ENCODE measurements around the gene RCOR2. TPM values are rescaled to one million over a fixed set of nuclear protein-coding genes. Genes with fewer than 3 reads are reported as not detected.

RCOR2 gene
- total RNA-seq, 2 donors from 2014 or later: 2.3 to 8.3 TPM

DNA sequence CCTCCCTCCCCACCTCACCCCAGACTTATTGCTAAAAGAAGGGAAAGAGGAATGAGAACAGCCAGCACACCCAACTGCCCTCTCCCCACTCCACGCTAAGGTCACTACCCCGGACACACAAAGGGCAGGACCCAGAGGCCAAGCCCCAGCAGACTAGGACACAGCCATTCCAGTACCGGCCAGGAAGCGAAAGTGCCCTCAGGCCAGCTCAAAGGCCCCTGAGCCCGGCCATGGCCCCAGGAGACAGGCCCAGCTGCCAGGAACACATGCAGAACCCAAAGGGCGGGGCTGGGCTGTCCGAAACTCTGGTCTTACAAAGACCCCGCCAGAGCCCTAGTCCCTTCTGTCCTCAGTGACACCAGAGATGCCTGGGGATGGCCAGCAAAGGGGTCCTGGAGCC is 5.5 kb downstream of the RCOR2 start:
- DNase-seq: no peak
- ATAC-seq: no peak
- intact Hi-C loops (cut with DNase I): no loop called here

DNA sequence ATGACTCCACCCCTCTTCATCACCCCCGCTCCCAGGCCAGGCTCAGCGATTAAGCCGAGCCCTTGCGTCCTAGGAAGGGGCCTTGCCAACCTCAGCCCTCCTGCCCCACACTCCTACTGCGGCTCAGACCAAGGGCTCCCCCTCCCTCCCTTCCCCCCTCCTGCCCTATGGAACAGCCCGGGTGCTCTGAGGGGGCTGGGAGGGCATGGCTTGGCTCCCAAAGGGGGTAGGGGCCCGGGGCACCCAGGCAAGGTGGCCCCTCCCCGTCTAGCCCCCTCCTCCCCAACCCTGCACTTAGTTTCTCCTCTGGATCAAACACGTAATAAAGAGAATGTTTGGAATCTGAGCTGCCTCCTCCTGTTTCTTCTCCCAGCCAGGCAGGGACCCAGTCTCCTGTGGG is 6.3 kb downstream of the RCOR2 start:
- ATAC-seq: no peak
- intact Hi-C loops (cut with DNase I): no loop called here
- no peak for DNase-seq

DNA sequence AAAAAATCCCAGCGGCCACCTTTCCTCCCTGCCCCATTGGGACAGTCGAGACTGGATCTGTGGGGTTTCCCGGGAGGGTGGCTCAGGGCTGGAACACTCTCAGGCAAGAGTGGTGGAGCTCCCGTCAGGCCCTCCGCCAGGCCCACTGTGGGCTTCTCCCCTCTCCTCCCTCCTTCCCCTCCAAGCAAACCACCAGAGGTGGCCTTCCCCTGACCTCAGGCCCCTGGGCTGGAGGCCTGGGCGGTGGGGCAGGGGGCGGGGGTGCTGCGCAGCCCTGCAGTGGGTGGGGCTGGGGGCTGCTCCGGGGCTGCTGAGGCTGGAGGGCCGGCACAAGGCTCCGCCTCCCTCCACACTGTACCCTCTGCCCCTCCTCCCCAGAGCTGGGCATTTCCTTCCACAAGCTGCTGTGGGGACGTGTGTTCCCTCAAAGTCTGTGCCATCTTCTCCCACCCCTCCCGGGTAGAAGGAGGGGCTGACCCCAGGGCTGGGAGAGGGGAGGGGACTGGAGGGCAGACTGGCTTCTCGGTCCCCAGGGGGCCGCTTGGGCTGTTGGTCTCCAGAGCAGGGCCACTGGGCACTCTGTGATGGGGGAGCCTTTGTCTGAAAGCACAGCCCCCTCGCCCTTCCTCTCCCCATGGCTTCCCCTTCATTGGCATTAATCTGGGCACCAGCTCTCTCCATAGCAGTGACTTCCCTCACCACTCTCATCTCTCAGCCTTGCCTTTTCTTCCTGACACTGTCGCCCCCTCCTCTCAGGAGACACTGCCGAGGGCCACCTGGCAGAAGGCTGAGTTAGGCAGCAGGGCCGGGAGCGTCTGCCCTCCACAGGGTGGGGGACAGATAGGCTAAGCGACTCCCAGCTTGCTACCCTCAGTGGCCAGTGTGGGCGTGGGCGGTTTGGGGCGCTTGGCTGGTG is 7.1 kb downstream of the RCOR2 start:
- ATAC-seq (peak; percentile 5 to 28), DNase-seq (no peak)
- intact Hi-C loops (cut with DNase I): no loop called here

DNA sequence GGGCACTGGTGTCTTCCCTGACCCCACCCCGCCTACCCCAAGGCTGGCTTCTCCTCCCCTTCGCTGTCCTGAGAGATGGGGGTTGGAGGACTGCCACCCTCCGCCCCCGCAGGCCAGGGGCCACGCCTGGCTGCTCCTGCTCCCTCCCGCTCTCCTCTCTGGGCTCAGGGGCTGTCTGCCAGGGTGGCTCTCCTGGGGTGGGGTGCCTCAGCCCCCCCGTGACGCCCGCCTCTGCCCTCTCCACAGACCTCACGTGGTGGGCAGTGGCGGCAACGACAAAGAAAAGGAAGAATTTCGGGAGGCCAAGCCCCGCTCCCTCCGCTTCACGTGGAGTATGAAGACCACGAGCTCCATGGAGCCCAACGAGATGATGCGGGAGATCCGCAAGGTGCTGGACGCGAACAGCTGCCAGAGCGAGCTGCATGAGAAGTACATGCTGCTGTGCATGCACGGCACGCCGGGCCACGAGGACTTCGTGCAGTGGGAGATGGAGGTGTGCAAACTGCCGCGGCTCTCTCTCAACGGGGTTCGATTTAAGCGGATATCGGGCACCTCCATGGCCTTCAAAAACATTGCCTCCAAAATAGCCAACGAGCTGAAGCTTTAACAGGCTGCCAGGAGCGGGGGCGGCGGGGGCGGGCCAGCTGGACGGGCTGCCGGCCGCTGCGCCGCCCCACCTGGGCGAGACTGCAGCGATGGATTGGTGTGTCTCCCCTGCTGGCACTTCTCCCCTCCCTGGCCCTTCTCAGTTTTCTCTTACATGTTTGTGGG is 8.1 kb downstream of the RCOR2 start:
- peak; percentile 59 for DNase-seq
- intact Hi-C loops (cut with DNase I): no loop called here

DNA sequence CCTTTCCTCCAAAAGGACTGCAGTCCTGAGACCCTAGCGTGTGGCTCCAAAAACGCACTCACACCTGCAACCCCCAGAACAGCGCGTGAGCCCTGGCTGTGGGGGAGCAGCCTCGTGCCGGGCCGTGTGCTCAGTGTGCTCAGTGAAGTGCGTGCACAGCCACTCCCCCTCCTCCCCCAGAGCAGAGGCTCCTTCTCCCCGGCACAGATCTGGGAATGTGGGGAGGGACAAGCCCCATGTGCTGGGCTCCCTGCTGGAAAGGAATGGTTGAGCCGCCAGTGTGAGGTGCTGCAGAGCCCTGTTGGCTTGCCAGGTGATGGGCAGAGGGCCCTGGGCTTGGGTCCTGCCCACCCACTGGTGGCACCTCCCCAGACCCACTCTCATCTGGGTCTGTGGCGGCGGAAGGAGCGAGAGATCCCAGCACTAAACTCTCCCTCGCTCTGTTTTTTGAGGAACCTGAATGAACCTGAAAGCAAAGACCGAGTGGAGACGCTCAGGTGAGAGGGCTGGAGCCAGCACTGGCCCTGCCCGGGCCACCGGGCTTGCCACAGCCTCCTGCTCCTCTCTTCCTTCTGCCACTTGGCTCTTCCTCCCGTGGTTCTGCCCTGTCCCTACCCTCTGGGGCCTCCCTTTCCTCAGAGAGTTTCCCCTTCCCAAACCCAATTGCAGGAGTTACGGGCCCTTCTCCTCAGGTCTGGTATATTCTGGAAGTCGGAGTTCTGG is 9.0 kb downstream of the RCOR2 start:
- DNase-seq (no peak), ATAC-seq (no peak)
- intact Hi-C loops (cut with DNase I): no loop called here

More for the DNA sequence above, 8.1 kb downstream of the RCOR2 start:
- peak; percentile 56 to 64 for ATAC-seq

DNA sequence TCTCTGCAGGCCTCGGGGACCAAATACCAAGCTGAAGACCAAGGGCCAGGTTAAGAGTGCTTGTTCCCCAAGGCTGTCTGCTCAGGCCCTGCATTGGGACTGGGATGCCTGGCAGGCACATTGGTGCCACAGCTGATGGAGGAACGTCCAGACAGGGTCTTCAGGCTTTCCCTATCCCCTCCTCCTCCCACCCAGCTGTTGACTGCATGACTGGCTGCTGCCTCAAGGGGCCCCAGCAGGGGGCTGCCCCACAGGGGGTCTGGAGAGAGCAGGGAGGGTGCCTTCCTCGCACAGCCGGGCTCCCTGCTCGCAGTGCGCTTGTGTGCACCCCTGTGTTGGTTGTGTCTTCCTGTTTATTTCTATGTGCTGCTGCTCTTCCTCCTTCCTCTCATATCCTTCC is 9.9 kb downstream of the RCOR2 start:
- no peak for ATAC-seq
- intact Hi-C loops (cut with DNase I): no loop called here

DNA sequence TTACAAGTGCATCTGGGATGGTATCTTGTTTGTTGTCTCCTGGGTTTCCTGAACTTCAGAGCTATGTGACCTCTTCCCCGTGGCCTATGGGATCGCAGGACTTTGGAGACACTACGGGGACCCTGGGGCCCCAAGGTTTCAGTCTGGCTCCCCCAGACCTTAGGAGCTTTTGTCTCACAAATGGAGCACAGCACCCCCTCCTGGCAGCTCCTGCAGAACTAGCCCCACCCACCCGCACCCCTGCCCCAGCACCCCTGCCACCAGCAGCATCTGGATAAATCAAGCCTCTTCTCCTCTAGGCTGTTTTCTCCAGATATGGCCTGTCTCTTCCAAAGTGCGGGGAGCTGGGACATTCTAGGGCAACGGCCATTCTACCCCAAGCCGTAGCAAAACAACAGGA is 10.4 kb downstream of the RCOR2 start:
- no peak for DNase-seq
- no peak for ATAC-seq
- intact Hi-C loops (cut with DNase I): no loop called here

More for the DNA sequence above, 9.9 kb downstream of the RCOR2 start:
- no peak for DNase-seq

DNA sequence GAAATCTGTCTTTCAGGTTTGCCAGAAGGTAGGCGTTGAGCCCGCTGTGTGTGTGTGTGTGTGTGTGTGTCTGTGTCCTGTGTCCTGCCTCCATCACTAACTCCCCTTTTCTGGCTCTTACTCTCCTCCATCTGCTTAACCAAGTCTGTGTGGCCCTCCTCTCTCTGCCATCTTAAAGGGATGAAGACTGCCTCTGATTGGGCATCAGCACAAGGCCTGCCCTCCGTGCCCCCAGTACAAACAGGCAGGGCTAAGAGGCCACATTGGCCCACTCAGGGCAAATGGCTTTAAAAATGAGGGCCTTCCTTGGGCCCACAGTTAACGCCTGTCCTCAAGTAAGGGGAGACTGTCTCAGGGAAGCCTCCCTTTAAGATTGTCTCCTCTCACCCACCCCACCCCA is 10.9 kb downstream of the RCOR2 start:
- intact Hi-C loops (cut with DNase I): no loop called here
- DNase-seq (no peak), ATAC-seq (no peak)

DNA sequence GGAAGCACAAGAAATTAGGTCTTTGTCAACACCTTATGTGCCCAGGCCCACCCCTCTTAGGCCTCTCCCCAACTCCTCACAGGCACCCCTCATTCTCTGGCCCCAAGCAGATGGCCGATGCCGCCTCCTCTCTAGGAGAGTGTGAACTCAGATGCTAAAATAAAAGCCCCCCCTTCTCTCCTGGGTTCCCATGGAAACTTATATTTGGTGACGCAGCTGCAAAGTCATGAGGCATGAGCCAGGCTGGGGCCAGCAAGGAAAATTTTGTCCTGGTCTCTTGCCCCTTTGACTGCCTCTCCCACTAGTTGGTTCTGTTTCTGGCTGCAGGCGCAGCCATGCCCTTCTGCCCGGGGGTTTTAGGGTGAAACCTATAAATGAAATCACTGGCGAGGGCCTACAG is 11.8 kb downstream of the RCOR2 start:
- ATAC-seq: no peak
- intact Hi-C loops (cut with DNase I): no loop called here

DNA sequence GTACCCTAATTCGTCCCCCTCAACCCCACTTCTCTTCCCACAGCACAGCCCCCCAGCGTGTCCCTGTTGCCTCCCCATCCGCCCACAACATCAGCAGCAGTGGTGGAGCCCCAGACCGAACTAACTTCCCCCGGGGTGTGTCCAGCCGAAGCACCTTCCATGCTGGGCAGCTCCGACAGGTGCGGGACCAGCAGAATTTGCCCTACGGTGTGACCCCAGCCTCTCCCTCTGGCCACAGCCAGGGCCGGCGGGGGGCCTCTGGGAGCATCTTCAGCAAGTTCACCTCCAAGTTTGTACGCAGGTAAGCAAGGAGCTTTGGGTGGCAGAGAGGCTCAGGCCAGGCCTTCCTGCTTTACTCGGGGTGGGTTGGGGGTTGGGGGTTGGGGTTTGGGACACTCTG is 12.2 kb downstream of the RCOR2 start:
- DNase-seq (no peak), ATAC-seq (no peak)
- intact Hi-C loops (cut with DNase I): no loop called here

More for the DNA sequence above, 11.8 kb downstream of the RCOR2 start:
- no peak for DNase-seq

DNA sequence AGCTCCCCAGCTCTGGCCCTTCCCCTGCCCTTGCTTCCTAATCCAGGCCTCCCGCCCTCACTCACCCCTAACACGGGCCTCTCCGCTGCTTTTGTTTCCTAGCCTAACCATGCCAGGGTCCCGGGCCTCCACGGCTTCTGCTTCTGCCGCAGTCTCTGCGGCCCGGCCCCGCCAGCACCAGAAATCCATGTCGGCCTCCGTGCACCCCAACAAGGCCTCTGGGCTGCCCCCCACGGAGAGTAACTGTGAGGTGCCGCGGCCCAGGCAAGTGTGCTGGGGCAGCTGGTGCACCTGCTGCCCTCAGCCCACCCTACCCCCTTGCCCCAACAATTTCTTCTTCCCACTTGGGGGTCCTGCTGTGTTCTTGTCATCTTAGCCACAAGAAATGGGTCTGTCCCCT is 13.1 kb downstream of the RCOR2 start:
- intact Hi-C loops (cut with DNase I): no loop called here
- ATAC-seq: no peak
- no peak for DNase-seq

DNA sequence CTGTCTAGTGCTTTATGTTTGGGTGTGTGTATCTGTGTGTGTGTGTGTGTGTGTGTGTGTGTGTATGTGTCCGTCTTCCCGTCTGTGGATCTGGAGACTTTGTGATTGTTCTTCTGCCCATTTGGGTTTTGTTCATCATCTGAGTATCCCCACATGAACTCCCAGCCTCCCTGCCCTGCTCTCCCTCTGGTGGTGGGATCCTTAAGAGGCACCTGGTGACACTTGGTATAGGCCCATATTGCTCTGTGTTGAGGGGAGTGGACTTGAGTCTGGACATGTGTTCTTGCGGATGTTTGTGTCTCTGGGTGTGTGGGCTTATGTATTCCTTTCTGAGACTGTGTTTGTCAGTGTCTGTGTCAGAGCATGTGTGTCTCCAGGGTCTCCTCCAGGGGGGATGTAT is 15.3 kb downstream of the RCOR2 start:
- ATAC-seq: no peak
- intact Hi-C loops (cut with DNase I): no loop called here
- DNase-seq: no peak

DNA sequence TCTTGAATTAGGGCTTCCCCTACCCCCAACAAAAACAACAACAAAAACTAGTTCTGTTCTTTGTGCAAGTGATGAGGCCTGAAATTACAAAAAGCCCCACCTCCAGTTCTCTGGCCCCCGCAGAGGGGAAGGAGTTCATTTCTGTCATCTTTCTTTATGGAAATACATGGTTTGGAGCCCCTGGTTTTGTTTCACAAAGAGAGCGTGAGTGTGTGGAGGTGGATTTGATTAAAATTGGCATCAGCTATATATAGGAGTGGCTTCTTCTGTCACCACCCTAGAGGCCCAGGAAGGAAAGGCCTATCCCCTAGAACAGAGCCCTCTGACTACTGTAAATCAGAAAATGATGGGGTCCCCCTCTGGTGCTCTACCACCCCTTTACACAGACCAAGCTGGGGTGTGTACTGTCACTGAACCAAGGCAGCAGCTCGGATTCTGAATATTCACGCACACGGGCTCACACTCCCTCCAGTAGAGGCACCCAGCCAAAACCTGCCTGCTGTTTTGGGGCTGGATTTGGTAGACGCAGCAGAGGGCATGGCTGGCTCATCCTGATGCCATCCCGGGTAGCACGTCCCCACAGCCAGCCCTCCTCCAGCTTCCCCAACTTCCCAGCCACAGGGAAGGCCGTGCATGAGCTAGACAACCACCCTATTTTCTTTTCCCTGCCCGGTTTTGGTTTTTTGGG is 19.4 kb downstream of the RCOR2 start:
- intact Hi-C loops (cut with DNase I): loop anchor here in 1 of 2 donors (10.0 kb wide), 1 partner anchor 53 kb away; no protein-coding TSS in a partner anchor
- peak; percentile 47 to 61 for ATAC-seq
- no peak for DNase-seq

DNA sequence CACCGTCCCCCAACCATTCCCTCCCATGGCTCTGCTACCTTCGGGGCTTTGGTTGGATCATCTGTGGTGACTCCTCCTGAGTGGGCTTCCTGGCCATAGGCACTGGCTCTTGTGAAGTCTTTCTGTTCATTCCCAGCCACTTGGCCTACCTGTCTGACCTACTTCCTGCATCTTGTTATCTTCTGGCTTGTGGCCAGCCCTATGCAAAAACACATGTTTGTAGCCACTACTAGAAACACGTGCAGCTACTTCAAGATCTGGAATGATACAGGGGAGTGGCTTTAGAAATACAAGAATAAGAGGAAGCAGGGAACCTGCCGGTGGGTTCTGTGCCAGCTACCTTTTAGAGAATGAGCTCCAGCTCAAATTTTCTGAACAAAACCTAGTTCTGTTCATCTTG is 20.9 kb downstream of the RCOR2 start:
- DNase-seq: no peak
- ATAC-seq: no peak
- intact Hi-C loops (cut with DNase I): loop anchor here in 1 of 2 donors (10.0 kb wide), 1 partner anchor 51 kb away; no protein-coding TSS in a partner anchor

DNA sequence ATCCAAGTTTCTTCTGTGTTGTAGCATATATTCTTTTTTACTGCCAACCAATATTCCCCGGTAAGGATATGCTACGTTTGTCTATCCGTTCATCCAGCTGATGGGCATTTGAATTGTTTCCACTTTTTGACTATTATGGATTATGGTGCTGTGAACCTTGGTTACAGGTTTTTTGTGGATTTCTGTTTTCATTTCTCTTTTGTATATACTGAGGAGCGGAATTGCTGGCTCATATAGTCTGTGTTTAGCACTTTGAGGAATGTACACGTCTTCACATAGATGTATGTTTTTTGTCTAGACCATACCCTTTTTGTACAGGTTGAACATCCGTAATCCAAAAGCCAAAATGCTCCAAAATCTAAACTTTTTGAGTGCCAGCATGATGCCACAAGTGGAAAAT is 23.6 kb downstream of the RCOR2 start:
- intact Hi-C loops (cut with DNase I): loop anchor here in 1 of 2 donors (10.0 kb wide), 1 partner anchor 49 kb away; no protein-coding TSS in a partner anchor
- ATAC-seq (no peak), DNase-seq (no peak)

DNA sequence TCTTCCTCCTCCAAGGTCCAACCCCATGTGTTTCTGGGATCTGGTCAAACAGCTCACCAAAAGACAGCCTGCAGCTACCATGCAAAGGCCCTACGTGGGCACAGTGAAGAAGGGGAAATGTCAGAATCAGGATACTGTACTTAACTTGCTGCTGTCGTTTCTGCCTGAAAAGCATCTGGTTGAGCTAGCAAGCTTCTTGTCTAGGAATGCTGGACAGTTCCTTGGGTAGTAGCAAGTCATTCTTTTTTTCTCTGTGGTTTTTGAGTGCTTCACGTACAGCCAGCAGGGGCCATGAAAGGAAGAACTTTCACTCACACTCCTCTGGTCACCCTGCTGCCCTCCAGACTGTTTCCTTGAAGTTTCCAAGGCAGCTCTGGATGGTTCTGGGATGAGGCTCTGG is 24.7 kb downstream of the RCOR2 start:
- ATAC-seq: no peak
- DNase-seq: no peak
- intact Hi-C loops (cut with DNase I): loop anchor here in 1 of 2 donors (10.0 kb wide), 1 partner anchor 47 kb away; no protein-coding TSS in a partner anchor

DNA sequence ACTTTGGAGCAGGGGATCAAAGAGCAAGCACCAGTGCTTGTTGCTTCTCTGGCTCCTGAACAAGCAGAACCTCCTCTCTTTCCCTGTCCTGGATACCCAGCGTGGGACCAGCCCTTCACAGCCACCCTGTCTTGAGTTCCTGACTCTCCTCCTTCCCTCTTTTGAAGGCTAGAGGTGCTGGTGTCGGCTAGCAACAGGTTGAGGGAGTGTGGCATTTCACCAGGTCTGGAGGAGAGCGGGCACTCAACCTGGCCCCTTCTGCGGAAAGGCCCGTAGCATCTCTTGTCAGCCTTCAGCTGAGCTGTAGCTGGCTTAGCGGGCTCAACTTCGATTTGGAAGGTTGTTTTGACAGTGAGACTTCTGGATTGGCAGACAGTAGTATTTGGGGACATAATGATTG is 26.6 kb downstream of the RCOR2 start:
- DNase-seq (no peak), ATAC-seq (no peak)
- intact Hi-C loops (cut with DNase I): loop anchor here in 1 of 2 donors (10.0 kb wide), 1 partner anchor 46 kb away; no protein-coding TSS in a partner anchor

DNA sequence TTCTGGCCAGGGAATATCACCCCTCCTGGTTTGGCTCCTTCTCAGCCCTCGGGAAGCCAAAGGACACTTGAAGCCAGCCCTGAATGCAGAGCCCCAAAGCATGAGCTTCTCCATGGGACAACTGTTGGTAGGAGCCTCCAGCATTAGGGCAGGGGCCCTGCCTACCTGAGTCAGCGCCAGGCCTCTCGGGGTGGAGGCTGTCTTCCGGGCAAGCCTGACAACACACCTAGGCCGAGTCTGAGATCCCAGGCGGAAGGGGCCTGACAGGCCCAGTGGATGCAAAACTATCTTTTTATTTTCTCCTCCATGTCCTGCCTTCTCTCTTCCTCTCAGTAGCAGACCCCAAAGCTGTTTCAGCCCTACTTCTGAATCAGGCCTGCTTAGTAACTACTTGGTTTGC is 27.6 kb downstream of the RCOR2 start:
- intact Hi-C loops (cut with DNase I): no loop called here
- DNase-seq: no peak
- peak in 1 of 2 donors; percentile 13 for ATAC-seq
